HG03135 (cell line): Measurements from ENCODE around the gene SEMA3A.
"Not testable (repeated sequence)": the region's sequence is repeated elsewhere in the genome, so short reads cannot be mapped to it uniquely, and the experiment has no call there.

Experiments used
- ATAC-seq: cut with Tn5 transposase; IDR thresholded peaks from one replicate; pipeline ENCODE4 v1.9.1; 2021; ENCODE audit warnings: mild to moderate bottlenecking, moderate library complexity; ENCODE audit not compliant: unreplicated experiment

The SEMA3A gene

GRCh38 chr7:84194484-84195271, at the start of gene SEMA3A:
SEMA3A (minus strand) TSS chr7:84194789; CDS start chr7:84194586, 203 bp downstream.
- ATAC-seq, result no peak

- ATAC-seq, result not testable (repeated sequence)
These were observed 48.4 kb upstream of the SEMA3A start for GRCh38 chr7:84243037-84243436.

DNA sequence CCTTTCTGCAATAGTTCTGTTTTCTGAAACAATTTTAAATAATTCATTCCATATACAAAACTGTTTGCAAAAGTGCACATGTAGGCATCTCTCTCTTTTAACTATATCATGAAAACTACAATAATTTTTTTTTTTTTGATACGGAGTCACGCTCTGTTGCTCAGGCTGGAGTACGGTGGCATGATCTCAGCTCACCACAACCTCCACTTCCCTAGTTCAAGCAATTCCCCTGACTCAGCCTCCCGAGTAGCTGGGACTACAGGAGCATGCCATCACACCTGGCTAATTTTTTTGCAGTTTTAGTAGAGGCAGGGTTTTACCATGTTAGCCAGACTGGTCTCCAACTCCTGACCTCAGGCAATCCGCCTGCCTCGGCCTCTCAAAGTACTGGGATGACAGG, 44.0 kb upstream of the SEMA3A start:
- no peak for ATAC-seq

GRCh38 chr7:84237533-84238173, 43.1 kb upstream of the SEMA3A start:
- ATAC-seq, result no peak

GRCh38 chr7:84236398-84236797, 41.8 kb upstream of the SEMA3A start:
- no peak for ATAC-seq

DNA sequence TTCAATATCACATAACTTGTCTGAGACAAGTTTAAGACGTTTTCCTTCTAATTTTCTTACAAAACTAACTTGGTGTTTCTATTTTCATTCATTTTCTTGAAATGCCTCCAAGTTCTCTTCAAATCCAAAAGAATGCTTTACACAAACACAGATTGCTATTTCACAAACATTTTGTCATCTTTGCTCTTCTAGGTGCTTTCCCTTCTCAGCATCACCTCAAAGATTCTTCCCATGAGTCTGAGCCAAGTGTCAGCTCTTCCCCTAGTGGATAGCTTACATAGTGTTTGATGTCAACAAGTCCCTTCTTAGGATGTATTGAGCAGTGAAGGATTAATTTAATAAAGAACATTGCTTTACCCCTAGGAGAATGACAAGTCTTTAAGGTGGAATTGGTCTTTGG, 38.1 kb upstream of the SEMA3A start:
- ATAC-seq, result no peak

DNA sequence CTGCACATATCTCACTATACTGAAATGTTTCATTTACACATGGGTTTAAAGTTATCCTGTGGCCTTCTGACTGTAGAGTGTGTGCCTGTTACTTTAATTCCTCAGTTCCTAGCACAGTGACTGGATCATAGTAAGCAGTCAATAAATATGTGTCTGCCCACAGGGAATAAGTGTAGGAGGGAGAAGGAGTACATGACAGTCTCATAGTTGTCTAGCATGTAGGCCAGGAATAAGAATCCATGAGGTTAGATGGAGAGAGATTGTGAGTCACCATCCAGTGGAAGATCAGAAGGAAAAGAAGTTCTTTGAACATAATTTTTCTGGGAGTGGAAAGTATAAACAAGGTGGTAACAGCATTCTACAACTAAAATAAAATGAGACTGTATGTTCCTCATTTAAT, 36.6 kb upstream of the SEMA3A start:
- ATAC-seq, result no peak

DNA sequence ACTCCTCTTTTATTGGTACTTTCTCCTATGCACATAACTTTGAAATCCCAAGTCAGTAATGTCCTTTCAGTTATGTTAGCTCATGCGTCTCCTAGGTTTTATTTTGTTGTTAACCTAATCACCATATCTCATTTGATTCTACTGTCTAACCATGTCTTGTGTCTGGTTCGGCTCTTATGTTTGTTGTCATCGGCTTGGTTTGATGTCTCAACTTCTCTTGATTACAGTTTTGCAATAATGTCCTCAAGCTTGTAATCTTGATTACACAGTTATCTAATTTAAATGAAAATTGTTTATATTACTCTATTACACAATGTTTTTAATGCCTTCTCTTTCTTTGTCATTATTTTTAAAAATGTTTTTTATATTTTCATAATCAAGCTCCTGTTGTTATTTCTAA, 35.9 kb upstream of the SEMA3A start:
- no peak for ATAC-seq

DNA sequence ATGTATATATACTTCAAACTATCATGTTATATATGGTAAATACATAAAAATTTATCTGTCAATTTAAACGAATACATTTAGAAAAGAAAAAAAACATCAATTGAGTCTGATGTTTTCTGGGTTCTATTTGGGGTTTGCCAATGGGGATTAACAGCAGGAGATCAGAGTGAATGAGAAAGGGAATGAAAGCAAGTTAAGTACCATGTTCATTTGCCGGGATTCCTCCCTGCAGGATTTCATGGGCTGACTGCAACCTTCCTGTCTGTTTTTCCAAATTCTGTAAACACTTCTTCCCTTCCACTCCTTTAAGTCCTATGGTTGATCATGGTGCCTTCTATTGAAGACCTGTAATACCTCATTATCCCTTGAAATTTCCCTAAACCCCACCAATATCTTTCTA, 33.9 kb upstream of the SEMA3A start:
- no peak for ATAC-seq

DNA sequence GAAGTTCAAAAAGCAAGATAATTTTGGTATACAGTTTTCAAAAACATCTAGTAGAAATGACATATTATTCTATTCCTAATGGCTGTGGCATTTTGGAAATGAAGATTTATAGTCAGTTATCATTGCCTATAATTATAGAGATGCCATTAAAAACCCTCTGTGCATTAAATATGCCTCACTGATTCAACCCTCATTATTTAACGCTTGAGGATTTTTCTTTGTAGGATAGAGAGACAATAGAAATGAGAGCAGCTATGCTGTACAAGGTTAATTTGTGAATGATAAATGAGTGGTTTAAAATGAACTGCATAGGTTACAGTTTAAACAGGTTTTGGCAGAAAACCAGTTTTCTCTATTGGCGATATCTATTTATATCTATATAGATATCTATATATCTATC, 32.2 kb upstream of the SEMA3A start:
- ATAC-seq, result no peak

DNA sequence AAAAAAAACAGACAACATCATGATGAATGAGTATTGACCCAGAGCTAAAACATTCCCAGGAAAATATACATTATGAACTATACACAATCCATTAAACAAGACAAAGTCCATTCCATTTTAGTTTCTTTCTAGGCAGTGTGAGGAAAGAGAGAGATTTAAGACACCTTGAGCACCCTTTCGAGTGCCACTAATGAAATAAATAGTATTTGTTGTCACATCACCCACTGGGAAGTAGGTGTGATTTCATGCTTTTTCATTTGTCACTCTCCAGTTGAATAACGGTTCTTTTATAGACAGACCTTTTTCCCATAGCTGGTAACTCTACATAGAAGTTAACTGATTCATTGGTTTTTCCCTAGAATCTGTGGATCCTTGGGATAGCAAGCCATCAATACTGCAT, 29.9 kb upstream of the SEMA3A start:
- no peak for ATAC-seq

DNA sequence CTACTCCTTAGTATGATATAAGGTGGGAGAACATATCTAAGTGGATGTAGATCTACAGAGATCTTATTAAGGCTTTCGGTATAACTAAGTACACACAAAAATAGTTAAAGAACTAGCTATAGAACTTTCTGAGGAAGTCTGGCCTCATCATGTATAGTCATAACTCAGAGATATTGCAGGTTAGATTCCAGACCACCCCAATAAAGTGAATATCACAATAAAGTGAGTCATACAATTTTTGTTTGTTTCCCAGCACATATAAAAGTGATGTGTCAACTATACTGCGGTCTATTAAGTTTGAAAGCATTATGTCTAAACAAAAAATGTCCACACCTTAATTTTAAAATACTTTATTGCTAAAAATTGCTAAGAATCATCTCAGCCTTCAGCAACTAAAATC, 24.7 kb upstream of the SEMA3A start:
- no peak for ATAC-seq

DNA sequence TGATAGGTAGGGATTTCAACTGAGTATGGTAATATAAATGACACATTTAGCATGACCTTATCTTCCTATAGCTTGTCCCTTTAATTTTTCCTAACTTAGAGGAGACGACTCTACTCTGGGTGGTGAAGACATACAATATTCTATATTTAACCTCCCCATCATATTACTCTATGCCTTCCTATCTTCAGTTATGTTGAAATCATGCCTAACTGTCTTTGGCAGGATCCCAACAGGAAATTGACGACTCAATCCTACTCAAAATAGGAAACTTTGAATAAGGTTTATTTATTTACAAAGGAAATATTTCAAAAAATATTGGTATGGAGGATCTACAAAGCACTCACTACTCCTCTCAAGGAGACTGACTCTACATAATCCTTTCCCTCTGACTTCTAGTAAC, 24.1 kb upstream of the SEMA3A start:
- no peak for ATAC-seq

GRCh38 chr7:84216472-84216871, 21.9 kb upstream of the SEMA3A start:
- ATAC-seq, result no peak

DNA sequence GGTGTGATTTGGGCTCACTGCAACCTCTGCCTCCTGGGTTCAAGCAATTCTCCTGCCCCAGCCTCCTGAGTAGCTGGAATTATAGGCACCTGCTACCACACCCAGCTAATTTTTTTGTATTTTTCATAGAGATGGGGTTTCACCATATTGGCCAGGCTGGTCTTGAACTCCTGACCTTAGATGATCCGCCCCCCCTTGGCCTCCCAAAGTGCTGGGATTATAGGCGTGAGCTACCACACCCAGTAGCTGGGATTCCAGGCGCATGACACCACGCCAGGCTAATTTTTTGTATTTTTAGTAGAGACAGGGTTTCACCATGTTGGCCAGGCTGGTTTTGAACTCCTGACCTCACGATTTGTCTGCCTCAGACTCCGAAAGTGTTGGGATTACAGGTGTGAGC, 20.2 kb upstream of the SEMA3A start:
- ATAC-seq, result not testable (repeated sequence)

DNA sequence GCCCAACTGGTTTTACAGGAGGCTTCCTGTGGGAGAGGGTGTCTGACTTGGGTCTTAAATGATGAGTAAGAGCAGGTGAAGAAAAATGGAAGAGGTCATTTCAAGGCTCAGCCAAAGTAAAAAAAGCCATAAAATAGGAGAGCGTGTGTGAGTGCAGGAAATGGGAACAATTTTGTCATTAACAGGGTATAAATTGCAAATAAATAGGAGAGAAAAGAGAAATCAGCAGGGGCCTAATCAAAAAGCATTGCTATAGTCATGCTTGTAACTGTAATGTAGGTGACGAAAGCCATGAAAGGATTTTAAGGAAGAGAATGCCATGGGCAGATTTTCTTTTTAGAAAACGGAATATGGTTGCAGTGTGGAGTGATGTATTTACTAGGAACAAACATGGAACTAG, 15.7 kb upstream of the SEMA3A start:
- no peak for ATAC-seq

GRCh38 chr7:84209006-84209405, 14.4 kb upstream of the SEMA3A start:
- no peak for ATAC-seq

- no peak for ATAC-seq
These were observed 13.0 kb upstream of the SEMA3A start for GRCh38 chr7:84207615-84208014.

DNA sequence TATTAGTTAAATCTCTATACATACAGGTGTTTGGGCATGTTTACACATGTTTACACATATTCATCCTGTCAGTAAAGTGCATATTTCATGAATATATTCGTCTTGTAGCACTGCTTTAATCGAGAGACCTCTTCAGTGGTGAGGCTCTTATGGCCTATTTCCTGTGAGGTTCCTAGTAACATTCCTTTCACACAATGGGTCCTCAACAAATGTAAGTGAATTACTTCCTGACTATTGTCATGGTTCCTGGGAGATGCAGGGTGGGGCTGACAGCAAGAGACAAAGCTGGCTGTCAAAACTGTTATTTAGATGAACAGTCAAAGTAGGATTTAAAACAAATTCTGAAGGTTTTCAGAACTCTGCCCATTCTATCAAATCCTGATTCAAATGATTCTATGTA, 12.4 kb upstream of the SEMA3A start:
- ATAC-seq, result no peak

- ATAC-seq, result no peak
These were observed 10.1 kb upstream of the SEMA3A start for GRCh38 chr7:84204655-84205054.

DNA sequence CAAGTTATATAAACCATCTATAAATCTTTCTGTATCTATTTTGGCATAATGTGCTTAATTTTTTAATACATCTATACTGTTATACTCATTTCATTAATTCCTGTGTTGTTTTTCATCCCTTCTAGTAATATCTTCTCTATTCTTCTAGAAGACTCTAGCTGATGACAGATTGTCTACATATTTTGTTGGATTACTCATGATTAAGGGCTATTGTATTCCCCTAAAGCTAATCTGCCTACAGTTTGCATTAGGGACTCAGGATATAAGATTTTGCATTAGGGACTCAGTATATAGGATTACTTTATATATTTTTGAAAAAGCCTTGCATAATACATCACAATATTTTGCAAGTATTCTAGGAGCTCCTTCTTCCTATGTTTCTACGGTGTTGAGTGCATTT, 8.3 kb upstream of the SEMA3A start:
- ATAC-seq, result no peak

- ATAC-seq, result no peak
These were observed 6.3 kb upstream of the SEMA3A start for GRCh38 chr7:84200859-84201258.

DNA sequence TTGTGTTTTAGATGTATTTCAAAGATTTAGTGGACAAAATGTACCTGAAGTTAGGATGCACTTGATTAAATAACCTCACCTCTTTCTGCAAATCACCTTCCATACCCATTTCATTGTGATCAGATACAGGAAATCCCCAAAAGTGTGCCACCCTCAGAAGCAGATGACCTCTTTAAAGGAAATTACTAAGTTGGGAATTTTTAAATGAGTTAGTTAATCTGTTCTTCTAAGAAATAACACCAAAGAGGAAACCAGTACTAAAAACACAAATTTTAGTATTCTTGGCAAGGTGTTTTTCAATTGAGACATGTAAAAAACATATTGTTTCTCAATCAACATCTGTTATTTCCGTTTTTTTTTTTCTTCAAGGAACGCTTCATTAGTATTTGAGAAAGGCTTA, 4.6 kb upstream of the SEMA3A start:
- no peak for ATAC-seq
